ENCODE data around the gene FLVCR1.
"Not testable (repeated sequence)": the region's sequence is repeated elsewhere in the genome, so short reads cannot be mapped to it uniquely, and the experiment has no call there.

Gene FLVCR1

DNA sequence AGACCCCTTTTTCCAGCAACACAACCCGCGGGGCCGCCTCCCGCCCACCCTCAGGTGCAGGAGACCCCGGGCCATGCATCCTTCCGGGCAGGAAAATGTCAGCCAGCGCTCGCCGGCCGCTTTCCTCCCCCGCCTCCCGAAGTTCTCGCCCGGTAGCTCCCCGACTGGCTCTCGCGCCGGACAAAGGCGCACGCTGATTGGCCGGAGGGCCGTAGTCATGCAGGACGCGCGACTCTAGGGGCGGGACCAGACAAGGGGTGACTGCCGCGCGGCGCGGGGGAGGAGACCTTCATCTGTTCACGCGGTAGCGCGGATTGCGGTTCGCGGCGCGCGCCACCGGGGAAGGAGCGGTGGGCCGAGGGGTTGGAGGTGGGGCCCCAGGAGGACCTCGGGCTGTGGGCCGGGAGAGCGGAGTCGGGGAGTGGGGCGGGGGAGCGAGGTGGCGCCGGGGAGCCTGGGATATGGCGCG lies at the start of gene FLVCR1:
Gene FLVCR1 (plus strand): TSS at position 284 of the 469 bp plus-strand sequence. CDS start 178 bp downstream, at position 462.
- DNase-seq (ENCODE audit: low read depth in 3 of 3, low spot score in 1 of 3) = peak; percentile 74 to 76 (median 75)

DNA sequence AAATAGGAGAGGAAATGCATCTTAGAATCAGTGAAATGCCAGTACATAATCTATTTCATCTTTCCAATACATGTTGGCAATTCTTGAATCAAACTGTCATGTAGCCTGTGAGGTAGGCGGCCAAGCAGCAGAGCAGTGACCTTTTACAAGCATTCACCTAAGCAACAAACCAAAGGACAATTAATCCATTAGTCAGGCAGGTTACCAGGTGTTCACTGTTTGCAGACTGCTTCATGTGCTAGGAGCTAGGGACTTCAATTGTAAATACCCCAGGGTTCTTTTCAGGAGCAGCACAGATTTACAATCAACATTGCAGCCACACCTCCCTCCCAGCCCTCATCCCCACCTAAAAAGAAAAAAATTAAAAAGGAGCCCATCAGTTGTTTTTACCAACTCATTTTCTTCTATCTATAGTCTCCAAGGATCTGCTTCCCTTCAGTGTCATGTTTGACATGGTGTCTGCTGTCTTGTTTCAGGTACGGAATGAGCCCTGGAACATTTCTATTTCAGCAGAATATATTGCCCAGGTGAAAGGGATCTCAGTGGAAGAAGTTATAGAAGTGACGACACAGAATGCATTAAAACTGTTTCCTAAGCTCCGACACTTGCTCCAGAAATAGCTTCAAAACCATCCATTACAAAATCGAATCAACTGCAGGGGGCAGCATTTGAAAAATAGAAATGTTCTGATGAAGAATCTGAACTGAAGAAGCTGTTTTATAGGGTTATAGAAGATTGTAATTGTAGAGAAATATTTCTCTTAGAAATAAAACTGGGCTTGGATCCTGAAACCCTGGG lies 43.3 kb upstream of the FLVCR1 start:
- DNase-seq (ENCODE audit: low read depth in 3 of 3, low spot score in 1 of 3) = no peak

DNA sequence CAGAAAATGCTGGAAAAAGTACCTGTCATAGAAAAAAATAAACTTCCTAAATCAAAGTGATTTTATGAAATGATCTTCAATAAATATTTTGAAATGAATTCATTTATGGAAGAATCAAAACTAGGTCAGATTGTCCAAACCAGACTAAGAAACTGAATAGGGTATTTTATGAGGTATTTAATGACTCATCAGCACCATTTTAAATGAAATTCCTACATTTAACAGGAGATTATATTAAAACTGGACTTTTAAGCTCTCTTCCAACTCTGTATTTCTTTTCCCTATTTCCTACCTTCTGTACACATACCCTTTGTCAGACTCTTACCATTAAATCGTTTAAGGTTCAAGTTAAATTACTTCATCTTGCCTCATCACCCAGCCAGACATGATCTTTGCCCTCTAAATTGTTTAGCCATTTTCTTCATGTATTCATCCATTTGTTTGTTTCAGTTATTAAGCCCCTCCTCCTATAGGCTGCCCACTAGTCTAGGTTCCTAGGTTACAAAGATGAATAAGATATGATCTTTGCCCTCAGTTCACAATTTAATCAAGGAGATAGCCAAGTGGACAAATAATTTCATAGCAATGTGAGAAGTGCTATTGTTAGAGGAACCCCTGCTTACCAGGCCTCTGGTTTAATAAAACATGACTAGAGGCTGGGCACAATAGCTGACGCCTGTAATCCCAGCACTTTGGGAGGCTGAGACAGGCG lies 41.4 kb upstream of the FLVCR1 start:
- DNase-seq (ENCODE audit: low read depth in 3 of 3, low spot score in 1 of 3) = no peak

DNA sequence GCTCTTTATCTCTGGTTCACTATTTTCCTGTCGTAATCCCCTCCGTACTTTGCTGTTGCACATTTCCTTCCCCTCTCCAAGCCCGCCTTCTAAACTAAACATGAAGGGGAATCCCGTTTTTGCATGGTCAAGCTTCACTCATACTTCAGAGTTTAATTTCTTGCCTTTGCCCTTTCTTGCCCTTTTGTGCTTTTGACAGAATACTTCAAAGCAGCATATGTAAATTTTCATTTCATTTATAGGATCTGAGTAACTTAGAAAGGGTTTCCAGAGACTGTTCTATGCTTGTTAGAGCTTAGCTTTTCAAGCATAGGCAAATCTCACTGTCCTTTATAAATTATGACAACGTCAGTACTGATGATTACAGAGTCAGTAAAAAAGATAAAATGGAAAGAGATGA lies 38.3 kb upstream of the FLVCR1 start:
- no peak for DNase-seq (ENCODE audit: low read depth in 3 of 3, low spot score in 1 of 3)

DNA sequence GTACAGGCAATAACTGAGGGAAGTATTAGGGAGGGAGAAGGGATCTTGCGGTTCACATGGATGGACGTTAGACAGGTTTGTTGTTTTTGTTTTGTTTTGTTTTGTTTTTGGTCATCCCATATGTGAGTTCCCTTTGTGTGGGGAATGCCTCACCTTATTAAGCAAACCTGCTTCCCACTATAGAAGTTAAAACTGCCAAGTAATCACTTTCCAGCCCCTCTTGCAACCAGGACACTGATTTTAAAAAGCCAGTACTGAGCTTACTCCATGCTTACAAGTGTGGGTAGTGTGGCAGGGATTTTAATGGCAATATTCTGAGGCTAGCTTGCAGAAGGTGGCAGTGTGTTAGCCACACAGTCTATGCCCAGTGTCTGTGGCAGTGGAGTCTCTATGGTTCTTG lies 37.1 kb upstream of the FLVCR1 start:
- no peak for DNase-seq (ENCODE audit: low read depth in 3 of 3, low spot score in 1 of 3)

DNA sequence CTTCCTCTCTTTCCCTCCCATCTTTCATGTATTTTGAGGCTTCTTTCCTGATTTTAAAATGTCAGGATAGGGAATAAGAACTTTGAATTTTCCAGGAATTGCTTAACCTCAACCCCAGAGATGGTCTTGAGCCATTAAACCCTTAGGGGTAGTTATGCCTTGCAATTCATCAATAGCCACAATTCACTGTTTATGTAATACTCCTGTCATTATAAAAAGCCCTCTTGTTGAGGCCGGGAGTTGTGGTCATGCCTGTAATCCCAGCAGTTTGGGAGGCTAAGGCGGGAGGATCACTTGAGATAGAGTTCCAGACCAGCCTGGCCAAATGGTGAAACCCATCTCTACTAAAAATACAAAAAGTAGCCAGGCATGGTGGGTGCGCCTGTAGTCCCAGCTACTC lies 35.1 kb upstream of the FLVCR1 start:
- no peak for DNase-seq (ENCODE audit: low read depth in 3 of 3, low spot score in 1 of 3)

DNA sequence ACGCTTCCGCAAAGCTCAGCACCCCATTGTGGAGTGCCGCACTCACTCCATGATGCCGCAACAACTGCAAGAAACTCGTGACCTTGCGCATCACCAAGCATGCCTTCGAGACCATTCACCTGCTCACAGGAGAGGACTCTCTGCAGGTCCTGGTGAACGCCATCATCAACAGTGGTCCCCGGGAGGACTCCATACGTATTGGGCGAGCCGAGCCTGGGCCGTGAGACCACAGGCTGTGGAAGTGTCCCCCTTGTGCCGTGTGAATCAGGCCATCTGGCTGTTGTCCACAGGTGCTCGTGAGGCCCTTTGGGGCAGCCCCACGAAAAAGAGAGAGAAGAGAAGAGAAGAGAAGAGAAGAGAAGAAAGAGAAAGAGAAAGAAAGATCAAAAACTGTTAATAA lies 33.9 kb upstream of the FLVCR1 start:
- DNase-seq (ENCODE audit: low read depth in 3 of 3, low spot score in 1 of 3) = no peak

DNA sequence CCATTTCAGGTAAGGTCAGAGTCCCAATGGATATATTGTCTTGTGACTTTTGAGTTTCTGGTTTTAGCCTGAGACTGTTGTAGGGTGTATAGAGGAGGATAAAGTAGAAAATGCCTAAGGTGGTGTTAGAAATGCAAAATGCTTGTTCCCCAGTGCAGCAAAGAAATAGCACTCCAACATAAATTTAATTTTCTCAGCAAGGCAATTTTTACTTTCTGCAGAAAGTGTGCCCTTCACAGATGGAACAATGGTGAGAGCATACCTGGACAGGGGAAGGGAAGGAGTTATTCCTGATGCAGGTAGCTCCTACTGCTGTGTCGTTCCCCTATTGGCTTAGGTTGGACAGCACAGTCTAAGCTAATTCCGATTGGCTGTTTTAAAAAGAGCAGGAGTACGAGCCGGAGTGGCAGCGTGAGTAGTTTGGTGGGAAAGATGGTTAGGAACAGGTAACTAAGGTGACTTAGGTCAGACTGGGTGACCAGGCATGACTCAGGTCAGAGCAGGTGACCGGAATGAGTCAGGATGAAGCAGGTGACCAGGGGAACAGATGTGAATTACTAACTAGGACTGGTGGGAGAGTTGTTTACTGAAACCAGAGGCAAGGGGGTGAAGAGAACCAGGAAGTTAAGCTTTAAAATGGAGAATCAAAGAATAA lies 32.1 kb upstream of the FLVCR1 start:
- DNase-seq (ENCODE audit: low read depth in 3 of 3, low spot score in 1 of 3) = no peak

DNA sequence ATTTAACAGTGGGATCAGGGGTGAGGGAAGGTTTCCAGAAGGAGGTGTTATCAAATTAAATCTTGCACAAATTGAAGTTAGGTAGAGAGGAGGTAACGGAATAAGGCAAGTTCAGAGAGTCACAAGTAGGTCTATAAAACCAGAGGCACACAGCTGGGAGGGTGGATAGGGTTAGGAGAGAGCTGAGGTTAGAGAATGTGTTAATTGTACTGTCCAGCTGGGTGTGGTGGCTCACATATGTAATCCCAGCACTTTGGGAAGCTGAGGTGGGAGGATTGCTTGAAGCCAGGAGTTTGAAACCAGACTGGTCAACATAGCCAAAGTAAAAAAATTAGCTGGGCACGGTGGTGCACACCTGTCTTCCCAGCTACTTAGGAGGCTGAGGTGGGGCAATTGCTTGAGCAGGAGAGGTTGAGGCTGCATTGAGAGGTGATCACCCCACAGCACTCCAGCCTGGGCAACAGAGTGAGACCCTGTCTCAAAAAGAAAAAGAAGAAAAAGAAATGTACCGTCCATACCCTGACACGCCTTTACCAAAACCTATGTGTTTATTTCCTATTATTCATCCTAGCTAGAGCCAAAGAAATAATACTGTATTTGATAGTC lies 30.8 kb upstream of the FLVCR1 start:
- DNase-seq (ENCODE audit: low read depth in 3 of 3, low spot score in 1 of 3) = no peak

DNA sequence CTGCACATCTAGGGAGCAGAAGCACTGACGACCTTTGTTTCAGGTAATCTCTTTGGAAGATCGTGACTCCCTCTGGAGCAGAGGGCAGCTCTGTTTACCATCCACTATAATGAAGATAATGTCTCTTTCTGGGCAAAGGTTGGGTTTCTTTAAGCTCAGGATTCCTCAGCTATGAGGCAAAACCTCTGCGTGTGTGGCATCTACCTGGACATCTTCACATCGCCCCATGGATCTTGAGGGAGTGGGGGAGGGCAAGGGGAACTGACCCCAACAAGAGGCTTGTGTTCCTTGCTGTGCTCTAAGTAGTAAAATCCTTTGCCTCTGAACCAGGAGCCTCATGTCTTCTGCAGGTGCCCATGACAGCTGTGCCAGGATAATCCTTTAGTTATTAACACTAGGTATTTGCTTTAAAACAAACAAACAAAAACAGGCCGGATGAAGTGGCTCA lies 30.2 kb upstream of the FLVCR1 start:
- no peak for DNase-seq (ENCODE audit: low read depth in 3 of 3, low spot score in 1 of 3)

DNA sequence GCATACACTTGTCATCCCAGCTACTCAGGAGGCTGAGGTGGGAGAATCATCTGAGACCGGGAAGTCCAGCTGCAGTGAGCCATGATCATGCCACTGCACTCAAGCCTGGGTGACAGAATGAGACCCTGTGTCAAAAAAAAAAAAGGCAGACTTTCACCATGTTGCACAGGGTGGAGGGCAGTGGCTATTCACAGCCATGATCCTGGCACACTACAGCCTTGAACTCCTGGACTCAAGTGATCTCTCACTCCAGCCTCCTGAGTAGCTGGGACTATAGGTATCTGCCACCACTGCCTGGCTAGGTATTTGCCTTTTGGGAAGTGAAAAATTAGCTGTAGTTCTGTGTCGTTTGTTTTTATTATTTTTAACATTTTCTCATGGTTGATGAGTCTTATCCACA lies 29.7 kb upstream of the FLVCR1 start:
- DNase-seq (ENCODE audit: low read depth in 3 of 3, low spot score in 1 of 3) = no peak

DNA sequence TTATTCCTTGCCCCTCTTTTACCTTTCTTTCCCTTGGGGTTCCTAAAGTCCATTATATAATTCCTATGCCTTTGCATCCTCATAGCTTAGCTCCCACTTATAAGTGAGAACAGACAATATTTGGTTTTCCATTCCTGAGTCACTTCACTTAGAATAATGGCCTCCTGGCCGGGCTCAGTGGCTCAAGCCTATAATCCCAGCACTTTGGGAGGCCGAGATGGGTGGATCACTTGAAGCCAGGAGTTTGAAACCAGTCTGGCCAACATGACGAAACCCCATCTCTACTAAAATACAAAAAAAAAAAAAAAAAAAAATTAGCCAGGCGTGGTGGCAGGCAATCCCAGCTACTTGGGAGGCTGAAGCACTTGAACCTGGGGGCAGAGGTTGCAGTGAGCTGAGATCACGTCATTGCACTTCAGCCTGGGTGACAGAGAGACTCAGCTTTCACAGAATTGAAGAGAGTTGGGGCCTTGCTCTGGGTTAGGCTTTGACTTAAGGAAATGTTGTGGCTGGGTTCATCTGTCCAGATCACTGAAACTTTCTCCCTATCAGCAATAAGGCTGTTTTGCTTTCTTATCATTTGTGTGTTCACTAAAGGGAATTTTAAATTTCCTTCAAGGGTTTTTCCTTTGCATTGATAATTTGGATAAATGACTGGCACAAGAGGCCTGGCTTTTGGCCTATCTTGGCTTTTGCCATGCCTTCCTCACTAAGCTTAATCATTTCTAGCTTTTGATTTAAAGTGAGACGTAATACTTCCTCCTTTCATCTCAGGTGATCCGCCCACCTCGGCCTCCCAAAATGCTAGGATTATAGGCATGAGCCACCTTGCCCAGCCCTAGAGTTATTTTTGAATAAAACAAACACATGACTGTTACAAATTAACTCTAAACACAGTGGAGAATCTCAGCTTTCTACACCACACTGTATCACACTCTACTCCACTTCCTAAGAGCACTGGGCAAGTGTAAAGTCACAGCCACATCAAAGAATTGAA lies 24.6 kb upstream of the FLVCR1 start:
- not testable (repeated sequence) for DNase-seq (ENCODE audit: low read depth in 3 of 3, low spot score in 1 of 3)

DNA sequence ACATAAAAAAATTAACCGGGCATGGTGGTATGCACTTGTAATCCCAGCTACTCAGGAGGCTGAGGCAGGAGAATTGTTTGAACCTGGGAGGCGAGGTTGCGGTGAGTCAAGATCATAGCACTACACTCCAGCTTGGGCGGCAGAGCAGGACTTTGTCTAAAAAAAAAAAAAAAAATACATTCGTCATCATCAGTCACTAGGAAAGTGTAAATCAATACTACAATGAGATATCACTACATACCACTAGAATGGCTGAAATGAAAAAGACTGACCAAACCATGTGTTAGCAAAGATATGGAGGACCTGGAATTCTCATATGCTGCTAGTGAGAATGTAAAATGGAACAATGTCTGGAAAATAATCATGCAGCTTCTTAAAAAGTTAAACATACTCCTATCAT lies 19.9 kb upstream of the FLVCR1 start:
- no peak for DNase-seq (ENCODE audit: low read depth in 3 of 3, low spot score in 1 of 3)

DNA sequence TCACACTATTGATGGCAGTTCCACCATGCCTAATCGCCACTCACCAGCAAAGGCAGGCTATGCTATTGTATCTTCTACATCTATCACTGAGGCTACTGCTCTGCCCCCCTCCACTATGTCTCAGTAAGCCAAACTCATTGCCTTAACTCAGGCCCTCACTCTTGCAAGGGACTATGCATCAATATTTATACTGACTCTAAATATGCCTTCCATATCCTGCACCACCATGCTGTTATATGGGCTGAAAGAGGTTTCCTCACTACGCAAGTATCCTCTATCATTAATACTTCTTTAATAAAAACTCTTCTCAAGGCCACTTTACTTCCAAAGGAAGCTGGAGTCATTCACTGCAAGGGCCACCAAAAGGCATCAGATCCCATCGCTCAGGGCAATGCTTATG lies 13.6 kb upstream of the FLVCR1 start:
- DNase-seq (ENCODE audit: low read depth in 3 of 3, low spot score in 1 of 3) = not testable (repeated sequence)

DNA sequence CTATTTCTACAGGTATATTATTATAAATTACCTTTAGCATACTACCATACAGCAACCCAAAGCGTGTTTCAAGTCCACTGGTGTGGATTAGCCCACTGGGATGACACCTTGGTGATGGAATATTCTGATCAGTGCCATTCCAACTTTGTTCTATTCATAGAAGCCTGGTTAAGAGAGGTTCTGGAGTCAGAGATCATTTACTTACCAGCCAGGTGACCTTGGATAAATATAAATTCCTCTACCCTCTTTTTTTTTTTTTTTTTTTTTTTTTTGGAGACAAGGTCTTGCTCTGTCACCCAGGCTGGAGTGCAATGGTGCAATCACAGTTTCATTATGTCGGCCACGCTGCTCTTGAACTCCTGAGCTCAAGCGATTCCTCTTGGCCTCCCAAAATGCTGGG lies 10.5 kb upstream of the FLVCR1 start, which contains the start of gene SPATA45:
Gene SPATA45 (minus strand): TSS at position 101 of the 400 bp plus-strand sequence. CDS start 11,500 bp downstream, outside the sequence.
- no peak for DNase-seq (ENCODE audit: low read depth in 3 of 3, low spot score in 1 of 3)

DNA sequence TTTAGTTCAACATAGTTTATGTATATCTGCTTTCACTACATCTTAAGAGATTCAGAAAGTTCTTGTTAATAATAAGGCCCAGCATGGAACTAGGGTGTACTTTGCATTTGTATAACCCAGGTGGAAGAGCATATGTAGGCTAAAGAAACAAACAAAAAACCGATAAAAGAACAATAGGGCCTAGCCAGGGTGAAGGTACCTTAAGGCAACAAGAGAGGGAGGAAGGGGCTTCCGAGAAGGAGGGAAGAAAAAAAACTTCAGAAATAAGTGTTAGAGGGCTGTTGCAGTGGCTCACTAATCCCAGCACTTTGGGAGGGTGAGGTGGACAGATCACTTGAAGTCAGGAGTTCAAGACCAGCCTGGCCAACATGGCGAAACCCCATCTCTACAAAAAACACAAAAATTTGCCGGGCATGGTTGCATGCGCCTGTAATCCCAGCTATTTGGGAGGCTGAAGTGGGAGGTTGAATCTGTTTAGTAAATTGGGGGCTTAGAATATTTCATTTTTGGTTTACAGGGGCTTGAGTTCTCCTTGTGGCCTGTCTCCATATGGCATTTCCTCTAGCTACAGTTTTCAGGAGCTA lies 5.9 kb upstream of the FLVCR1 start:
- no peak for DNase-seq (ENCODE audit: low read depth in 3 of 3, low spot score in 1 of 3)

DNA sequence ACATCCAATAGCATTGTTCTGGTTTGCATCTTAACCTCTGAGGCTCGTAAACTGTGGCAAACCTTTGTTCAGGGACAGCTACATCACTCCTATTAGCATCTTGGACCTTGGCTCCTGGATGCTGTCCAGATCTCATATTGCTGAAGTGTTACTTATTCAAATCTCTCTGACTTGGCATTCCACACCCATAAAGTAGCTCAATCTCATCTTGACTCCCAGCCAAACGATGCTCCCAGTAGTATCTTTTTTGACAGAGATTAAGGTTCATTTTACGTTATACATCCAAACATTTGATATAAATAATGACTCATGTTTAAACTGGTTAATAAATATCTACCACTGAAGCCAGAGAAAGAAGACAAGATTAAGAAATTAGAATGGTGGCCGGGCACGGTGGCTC lies 4.4 kb upstream of the FLVCR1 start:
- DNase-seq (ENCODE audit: low read depth in 3 of 3, low spot score in 1 of 3) = no peak

DNA sequence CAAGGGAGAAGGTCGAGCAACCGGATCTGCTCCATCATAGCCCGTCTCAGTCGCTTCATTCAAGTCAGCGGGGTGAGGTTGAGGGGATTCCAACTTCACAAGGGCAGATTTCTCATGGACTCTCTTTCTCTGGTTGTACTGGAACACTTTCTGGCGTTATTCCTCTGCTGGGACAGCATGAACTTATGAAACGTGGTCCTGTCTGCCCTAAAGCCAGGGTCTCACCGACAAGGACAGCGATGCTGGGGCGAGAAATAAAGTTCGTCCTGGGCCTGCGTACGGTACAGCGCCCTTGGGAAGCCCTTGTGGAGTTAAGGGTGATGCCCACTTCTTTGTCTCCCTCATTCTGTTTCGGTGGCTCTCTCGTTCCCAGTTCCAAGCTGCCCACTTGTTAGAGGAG lies 1.3 kb upstream of the FLVCR1 start:
- DNase-seq (ENCODE audit: low read depth in 3 of 3, low spot score in 1 of 3) = no peak

DNA sequence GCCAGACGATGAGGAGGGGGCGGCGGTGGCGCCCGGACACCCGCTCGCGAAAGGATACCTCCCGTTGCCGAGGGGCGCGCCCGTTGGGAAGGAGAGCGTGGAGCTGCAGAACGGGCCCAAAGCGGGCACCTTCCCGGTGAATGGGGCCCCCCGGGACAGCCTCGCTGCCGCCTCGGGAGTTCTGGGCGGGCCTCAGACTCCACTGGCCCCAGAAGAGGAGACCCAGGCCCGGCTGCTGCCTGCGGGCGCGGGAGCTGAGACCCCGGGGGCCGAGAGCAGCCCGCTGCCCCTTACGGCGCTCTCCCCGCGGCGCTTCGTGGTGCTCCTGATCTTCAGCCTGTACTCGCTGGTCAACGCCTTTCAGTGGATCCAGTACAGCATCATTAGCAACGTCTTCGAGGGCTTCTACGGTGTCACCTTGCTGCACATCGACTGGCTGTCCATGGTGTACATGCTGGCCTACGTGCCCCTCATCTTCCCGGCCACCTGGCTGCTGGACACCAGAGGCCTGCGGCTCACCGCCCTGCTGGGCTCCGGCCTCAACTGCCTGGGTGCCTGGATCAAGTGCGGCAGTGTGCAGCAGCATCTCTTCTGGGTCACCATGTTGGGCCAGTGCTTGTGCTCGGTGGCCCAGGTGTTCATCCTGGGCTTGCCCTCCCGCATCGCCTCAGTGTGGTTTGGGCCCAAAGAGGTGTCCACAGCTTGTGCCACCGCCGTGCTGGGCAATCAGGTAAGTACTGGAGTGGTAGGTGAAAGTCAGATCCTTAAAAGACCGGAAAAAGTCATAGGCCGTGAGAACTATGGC lies 588 bp downstream of the FLVCR1 start:
- DNase-seq (ENCODE audit: low read depth in 3 of 3, low spot score in 1 of 3) = no peak
